Measurements from ENCODE around the gene KCNK1.

- no peak for TF ChIP-seq CTCF (optimal IDR thresholded peaks at IDR 0.05 in 1 of 3, IDR thresholded peaks at IDR 0.05 in 1 of 3, conservative IDR thresholded peaks at IDR 0.05 in 1 of 3; ENCODE audit: extremely low read depth in 1 of 3, insufficient read depth in 2 of 3, low read length in 3 of 3)
- no peak for TF ChIP-seq EZH2 (IDR thresholded peaks at IDR 0.05; ENCODE audit: low read length)
Measured at GRCh38 chr1:233677690-233678354, 63.9 kb downstream of the KCNK1 start.
